ENCODE measurements around the gene DAPP1.

- TF ChIP-seq CTCF (IDR thresholded peaks at IDR 0.05 in 8 of 11, conservative IDR thresholded peaks at IDR 0.05 in 3 of 11) = no peak
- no peak for TF ChIP-seq POLR2A (IDR thresholded peaks at IDR 0.05)
- no peak for TF ChIP-seq POLR2AphosphoS5 (IDR thresholded peaks at IDR 0.05)
Observed at GRCh38 chr4:99879458-99879857, 62.8 kb downstream of the DAPP1 start.
